ENCODE data around the gene DRICH1. TPM values are rescaled to one million over a fixed set of nuclear protein-coding genes. Genes with fewer than 3 reads are reported as not detected.

DRICH1 gene
- total and polyA plus RNA-seq, 2 of the 13 experiments (the other 11 are each of a cell fraction or from before 2014, with no cell fraction given), result 0.22 to 0.66 TPM

DNA sequence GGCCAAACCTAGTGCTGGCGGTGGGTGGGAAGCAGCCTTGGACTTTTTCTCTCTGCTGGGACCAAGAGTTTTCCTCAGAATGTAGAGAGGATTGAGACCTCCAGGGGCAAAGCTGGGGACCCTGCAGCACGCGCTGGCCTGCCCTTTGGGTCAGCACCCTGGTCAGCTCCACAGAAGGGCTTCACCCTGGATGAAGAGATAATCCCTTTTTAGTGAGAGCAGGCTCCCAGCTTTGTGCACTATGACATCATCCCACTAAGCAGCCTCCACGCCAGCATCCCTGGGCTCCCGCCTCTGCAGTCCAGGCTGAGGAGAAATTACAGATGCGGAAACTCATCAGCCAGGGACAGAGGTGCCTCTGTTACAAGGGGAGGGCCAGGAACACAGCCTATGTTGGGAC lies 23.5 kb downstream of the DRICH1 start (continued):
- TF ChIP-seq, protein P1, sequence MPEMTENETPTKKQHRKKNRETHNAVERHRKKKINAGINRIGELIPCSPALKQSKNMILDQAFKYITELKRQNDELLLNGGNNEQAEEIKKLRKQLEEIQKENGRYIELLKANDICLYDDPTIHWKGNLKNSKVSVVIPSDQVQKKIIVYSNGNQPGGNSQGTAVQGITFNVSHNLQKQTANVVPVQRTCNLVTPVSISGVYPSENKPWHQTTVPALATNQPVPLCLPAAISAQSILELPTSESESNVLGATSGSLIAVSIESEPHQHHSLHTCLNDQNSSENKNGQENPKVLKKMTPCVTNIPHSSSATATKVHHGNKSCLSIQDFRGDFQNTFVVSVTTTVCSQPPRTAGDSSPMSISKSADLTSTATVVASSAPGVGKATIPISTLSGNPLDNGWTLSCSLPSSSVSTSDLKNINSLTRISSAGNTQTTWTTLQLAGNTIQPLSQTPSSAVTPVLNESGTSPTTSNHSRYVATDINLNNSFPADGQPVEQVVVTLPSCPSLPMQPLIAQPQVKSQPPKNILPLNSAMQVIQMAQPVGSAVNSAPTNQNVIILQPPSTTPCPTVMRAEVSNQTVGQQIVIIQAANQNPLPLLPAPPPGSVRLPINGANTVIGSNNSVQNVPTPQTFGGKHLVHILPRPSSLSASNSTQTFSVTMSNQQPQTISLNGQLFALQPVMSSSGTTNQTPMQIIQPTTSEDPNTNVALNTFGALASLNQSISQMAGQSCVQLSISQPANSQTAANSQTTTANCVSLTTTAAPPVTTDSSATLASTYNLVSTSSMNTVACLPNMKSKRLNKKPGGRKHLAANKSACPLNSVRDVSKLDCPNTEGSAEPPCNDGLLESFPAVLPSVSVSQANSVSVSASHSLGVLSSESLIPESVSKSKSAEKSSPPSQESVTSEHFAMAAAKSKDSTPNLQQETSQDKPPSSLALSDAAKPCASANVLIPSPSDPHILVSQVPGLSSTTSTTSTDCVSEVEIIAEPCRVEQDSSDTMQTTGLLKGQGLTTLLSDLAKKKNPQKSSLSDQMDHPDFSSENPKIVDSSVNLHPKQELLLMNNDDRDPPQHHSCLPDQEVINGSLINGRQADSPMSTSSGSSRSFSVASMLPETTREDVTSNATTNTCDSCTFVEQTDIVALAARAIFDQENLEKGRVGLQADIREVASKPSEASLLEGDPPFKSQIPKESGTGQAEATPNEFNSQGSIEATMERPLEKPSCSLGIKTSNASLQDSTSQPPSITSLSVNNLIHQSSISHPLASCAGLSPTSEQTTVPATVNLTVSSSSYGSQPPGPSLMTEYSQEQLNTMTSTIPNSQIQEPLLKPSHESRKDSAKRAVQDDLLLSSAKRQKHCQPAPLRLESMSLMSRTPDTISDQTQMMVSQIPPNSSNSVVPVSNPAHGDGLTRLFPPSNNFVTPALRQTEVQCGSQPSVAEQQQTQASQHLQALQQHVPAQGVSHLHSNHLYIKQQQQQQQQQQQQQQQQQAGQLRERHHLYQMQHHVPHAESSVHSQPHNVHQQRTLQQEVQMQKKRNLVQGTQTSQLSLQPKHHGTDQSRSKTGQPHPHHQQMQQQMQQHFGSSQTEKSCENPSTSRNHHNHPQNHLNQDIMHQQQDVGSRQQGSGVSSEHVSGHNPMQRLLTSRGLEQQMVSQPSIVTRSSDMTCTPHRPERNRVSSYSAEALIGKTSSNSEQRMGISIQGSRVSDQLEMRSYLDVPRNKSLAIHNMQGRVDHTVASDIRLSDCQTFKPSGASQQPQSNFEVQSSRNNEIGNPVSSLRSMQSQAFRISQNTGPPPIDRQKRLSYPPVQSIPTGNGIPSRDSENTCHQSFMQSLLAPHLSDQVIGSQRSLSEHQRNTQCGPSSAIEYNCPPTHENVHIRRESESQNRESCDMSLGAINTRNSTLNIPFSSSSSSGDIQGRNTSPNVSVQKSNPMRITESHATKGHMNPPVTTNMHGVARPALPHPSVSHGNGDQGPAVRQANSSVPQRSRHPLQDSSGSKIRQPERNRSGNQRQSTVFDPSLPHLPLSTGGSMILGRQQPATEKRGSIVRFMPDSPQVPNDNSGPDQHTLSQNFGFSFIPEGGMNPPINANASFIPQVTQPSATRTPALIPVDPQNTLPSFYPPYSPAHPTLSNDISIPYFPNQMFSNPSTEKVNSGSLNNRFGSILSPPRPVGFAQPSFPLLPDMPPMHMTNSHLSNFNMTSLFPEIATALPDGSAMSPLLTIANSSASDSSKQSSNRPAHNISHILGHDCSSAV (CRISPR knock-in tag; IDR thresholded peaks at IDR 0.05; ENCODE audit: borderline replicate concordance), result no peak
- TF ChIP-seq, protein P2, sequence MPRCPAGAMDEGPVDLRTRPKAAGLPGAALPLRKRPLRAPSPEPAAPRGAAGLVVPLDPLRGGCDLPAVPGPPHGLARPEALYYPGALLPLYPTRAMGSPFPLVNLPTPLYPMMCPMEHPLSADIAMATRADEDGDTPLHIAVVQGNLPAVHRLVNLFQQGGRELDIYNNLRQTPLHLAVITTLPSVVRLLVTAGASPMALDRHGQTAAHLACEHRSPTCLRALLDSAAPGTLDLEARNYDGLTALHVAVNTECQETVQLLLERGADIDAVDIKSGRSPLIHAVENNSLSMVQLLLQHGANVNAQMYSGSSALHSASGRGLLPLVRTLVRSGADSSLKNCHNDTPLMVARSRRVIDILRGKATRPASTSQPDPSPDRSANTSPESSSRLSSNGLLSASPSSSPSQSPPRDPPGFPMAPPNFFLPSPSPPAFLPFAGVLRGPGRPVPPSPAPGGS (CRISPR knock-in tag; IDR thresholded peaks at IDR 0.05), result 0 out of 2 replicates have a peak, but pooled peaks have one; percentile 33
- TF ChIP-seq MIER2 (CRISPR knock-in tag; IDR thresholded peaks at IDR 0.05), result peak; percentile 96
- TF ChIP-seq, protein P3, sequence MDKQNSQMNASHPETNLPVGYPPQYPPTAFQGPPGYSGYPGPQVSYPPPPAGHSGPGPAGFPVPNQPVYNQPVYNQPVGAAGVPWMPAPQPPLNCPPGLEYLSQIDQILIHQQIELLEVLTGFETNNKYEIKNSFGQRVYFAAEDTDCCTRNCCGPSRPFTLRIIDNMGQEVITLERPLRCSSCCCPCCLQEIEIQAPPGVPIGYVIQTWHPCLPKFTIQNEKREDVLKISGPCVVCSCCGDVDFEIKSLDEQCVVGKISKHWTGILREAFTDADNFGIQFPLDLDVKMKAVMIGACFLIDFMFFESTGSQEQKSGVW (CRISPR knock-in tag; IDR thresholded peaks at IDR 0.05; ENCODE audit: borderline replicate concordance), result no peak
- no peak for TF ChIP-seq PHF8 (CRISPR knock-in tag; IDR thresholded peaks at IDR 0.05)
- no peak for TF ChIP-seq MAF1 (CRISPR knock-in tag; IDR thresholded peaks at IDR 0.05; ENCODE audit: borderline replicate concordance)
